GM12878 (cell line): Measurements from ENCODE around the gene MTO1.
A peak's percentile ranks its signal among the peaks of the same experiment; 100 is the strongest.

ENCODE experiments used
- CHD4 ChIP-seq: fragments of 200-600 bp; sonication (generic); IDR thresholded peaks from 2 replicates; pipeline ENCODE4 v1.6.1; 2016; ENCODE audit warnings: mild to moderate bottlenecking
- SIN3A ChIP-seq: IDR thresholded peaks from 2 replicates; pipeline ENCODE4 v1.6.1; 2012; ENCODE audit warnings: low read depth, low read length, improper control_type of control experiment
- TF ChIP-seq, protein P1 (sequence below): fragments of 450-650 bp; IDR thresholded peaks from 2 replicates; pipeline ENCODE4 v1.6.1; 2016; ENCODE audit warnings: mild to moderate bottlenecking
- TF ChIP-seq, protein P2 (sequence below): IDR thresholded peaks from 2 replicates; pipeline ENCODE4 v1.6.1; 2012; ENCODE audit warnings: low read depth, low read length, improper control_type of control experiment

DNA sequence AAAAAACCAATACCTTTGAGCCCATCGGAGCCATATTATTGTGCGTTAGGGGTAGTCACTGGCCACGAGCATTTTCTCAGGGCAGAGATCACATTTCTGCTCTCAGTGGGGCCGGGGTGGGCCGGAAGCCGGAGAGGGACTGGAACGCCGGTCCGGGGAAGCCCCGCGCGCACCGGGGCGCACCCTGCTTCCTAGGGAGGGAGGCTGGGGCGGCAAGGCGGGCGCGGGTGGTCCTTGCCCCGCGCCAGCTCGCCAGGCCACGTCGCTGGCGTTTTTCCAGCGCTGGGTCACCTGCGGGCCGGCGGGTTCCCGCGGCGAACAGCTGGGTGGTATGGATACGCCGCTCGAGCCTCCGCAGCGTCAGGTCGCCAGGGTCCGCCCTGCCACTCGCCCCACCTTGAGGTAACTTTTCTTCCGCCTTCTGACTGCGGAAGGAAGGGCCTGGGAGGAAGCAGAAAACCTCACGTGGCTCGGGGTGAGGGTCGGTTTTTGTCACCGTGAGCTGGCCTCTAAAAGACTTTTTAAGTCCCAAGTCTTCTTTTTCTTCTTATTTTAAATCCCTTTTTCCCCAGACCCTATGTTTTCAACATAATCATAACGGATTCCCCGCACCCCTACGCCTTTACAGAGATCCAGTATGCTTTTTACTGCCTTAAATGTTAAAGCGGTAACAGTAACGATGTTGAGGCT lies 62.0 kb downstream of the MTO1 start:
- TF ChIP-seq, protein P1, sequence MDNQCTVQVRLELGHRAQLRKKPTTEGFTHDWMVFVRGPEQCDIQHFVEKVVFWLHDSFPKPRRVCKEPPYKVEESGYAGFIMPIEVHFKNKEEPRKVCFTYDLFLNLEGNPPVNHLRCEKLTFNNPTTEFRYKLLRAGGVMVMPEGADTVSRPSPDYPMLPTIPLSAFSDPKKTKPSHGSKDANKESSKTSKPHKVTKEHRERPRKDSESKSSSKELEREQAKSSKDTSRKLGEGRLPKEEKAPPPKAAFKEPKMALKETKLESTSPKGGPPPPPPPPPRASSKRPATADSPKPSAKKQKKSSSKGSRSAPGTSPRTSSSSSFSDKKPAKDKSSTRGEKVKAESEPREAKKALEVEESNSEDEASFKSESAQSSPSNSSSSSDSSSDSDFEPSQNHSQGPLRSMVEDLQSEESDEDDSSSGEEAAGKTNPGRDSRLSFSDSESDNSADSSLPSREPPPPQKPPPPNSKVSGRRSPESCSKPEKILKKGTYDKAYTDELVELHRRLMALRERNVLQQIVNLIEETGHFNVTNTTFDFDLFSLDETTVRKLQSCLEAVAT = peak; percentile 54
- TF ChIP-seq SIN3A (no peak), CHD4 (no peak)
- TF ChIP-seq, protein P2, sequence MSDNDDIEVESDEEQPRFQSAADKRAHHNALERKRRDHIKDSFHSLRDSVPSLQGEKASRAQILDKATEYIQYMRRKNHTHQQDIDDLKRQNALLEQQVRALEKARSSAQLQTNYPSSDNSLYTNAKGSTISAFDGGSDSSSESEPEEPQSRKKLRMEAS = 0 out of 2 replicates have a peak, but pooled peaks have one; percentile 34
